Measurements from ENCODE around the gene FAM76A.

GRCh38 chr1:27806758-27807157 is 81.0 kb downstream of the FAM76A start:
- TF ChIP-seq CTCF (IDR thresholded peaks at IDR 0.05) (no peak), POLR2A (IDR thresholded peaks at IDR 0.05) (no peak)

Data from testis (tissue), 2 donors.